GM20431 (cell line): ENCODE measurements around the gene IRF2BP1.

Source experiments
- in situ Hi-C: fragments of 300-500 bp; cut with MseI, MboI; formaldehyde crosslinking; loops from one replicate; pipeline ENCODE4 v1.15.0; 2020; ENCODE audit warnings: low sequenced_read_pairs; ENCODE audit not compliant: unreplicated experiment

IRF2BP1 gene

DNA sequence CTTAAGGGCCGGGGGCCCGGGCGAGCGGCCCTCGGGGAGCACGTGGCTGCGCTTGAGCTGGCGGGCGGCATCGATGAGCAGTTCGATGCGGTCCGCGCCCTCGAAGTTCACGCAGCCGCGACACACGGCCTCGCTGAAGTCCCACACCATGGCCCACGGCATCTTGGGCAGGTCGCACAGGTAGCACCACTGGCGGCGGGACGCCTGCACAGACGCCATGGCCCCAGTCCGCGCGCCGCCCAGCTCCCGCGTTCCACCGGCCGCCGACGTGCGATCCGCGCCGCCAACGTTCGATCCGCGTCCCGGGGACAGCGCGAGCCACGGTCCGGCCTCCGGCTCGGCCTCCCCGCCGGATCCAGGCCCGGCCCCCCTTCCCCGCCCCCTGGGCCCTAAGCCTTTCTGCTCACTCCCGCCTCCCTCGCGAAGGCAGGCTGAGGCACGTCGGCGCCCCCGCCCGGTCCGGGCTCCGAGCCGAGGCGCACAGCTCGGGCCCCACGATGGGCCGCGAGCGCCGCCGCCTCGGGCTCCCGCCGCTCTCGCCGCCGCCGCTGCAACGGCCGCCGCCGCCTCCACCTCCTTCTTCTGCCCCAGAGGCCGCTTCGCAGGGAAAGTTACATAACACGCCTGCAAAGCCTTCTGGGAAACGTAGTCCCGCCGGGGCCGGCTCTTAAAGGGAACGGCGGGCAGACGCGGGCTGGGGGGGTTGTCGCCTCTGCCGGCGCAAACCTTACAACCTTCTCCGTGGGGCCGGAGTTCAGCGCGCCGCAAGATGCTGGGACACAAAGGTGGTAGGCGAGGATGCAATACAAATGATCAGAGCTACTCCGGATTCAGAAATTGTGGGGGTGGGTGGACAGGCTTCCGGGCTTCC, at the start of gene IRF2BP1:
Gene IRF2BP1, minus strand, starts transcription at position 586 of the 871 bp plus-strand sequence. Its CDS starts 367 bp downstream, at position 219.
- in situ Hi-C loops = no loop called here

DNA sequence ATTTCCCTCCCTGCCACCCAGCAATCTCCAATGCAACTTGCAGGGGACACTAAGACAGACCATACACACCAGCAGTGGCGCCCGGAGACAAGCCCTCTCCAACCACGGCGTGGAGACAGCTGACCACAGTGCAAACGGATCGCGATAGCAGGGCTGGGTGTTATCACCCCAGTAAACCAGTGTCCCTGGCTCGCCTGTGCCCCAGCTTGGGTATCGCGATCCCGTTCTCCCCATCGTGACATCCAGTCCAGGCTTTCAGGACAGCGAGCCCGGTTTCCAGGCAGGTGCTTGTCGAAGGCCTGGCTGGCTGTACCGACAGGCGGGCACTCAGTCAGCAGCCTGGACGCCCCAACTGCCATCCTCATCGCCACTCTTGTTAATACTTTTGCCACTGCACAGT, 49.3 kb upstream of the IRF2BP1 start:
- in situ Hi-C loops = no loop called here

GRCh38 chr19:45934551-45935230, 48.8 kb upstream of the IRF2BP1 start:
- in situ Hi-C loops = no loop called here

GRCh38 chr19:45933759-45934158, 47.8 kb upstream of the IRF2BP1 start:
- in situ Hi-C loops = no loop called here

DNA sequence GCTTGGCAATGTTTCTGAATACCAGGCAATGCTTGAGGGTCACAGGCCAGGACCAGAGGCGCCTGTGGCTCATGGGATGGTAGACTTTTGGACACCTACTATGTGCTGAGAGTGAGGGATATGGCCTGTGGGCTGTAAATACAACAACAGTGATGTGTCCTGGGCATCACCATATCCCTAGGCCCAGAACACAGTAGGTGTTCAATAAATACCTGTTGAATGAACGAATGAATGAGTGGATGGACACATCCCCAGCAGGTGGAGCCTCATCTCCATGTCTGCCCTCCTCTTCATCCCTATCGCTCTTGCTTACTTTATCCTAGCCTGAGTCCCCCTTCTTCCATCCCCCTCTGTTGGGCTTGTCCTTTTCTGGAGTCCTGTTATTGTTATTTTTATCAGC, 45.1 kb upstream of the IRF2BP1 start:
- in situ Hi-C loops = no loop called here

DNA sequence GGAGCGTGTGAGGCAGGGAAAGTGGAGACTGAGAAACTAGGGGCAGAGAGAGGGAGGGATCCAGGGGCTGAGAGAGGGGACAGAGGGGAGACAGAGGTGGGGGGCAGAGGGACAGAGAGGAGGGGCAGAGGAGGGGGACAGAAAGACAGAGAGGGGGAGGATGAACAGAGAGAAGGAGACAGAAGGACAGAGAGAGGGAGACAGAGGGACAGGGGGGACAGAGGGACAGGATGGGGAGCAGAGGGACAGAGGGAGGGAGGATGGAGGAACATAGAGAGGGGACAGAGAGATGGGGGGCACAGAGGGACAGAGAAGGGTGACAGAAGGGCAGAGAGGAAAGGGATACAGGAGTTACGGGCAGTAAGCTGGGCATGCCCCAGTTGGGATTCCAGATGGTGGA, 43.3 kb upstream of the IRF2BP1 start:
- in situ Hi-C loops = no loop called here

GRCh38 chr19:45927565-45928261, 41.8 kb upstream of the IRF2BP1 start:
- in situ Hi-C loops = no loop called here

- in situ Hi-C loops = no loop called here
These were observed 39.0 kb upstream of the IRF2BP1 start for GRCh38 chr19:45924891-45925447.

DNA sequence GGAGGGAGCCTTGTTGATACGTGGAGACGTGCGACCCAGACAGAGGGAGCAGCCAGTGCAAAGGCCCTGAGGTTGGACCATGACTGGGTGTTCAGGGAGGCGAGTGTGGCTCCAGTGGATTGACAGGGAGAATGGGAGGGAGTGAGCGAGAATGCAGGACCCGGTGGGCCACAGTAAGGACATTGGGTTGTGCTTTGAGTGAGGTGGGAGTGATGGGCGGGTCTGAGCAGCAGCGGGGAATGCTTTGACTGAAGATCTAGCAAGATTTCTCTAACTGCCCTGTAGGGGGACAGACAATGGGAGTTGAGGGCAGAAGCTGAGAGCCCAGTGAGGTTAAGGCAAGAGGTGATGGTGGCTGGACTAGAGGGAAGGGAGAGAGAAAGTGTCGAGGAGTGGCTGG, 36.3 kb upstream of the IRF2BP1 start:
- in situ Hi-C loops = no loop called here

DNA sequence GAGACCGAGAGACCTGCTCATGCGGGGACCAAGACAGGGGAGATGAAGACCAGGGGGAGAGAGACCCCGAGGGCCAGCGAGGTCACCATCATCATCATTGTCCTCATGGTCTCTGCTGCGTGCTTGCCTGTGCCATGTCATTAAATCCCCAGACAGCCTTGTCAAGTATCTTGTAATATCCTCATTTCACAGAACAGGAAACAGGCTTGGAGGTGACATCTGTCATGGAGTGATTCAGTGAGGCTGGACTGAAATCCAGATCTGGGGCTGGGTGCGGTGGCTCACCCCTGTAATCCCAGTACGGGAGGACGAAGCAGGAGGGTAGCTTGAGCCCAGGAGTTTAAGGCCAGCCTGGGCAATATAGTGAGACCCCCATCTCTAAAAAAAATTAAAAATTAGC, 34.5 kb upstream of the IRF2BP1 start:
- in situ Hi-C loops = no loop called here

DNA sequence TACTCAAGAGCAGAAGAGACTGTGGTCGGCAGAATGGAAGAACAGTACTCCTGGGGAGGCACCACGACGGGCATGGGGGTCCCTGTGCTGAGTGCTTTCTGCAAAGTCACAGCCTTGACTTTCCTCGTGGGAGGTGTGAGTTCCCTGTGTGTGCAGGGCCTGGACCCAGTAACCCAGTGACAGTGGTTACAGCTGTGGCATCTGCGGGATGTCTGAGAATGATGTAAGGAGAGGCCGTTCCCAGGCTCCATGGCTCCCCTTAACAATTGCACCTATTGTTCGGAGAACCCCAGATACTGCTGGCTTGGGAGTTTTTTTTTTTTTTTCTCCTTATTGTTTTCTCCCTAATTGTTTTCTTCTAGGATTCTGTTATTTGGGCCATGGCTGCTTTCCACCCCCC, 33.7 kb upstream of the IRF2BP1 start:
- in situ Hi-C loops = no loop called here

GRCh38 chr19:45918721-45919120, 32.8 kb upstream of the IRF2BP1 start:
- in situ Hi-C loops = no loop called here

DNA sequence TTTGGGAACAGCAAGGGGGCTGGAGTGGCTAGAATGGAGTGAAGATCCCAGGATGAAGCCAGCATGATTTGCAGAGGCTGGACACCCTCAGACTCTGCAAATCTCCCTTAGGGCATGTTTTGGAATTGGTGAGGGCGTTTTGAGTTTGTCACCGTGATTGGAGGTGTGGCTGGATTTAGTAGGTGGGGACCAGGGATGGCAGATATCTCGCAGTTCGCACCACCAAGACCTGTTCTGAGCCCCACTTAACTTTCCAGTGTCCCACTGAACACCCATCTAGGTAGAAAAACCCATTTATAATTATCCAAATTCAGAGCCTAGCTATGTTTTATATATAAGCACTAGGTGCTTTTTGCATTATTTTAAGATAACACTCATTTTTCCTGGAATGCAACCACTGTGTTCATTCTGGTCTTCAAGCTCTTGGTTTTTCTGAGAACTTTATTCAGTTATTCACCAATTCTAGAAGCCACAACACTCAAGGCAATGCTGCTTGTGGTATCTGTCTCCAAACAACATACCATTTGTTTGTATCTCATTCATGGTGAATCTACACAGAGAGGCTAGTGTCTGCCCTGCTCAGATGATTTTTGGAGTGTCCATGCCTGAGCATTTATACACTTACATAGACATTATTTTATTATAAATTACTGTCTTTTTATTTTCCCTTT, 31.6 kb upstream of the IRF2BP1 start:
- in situ Hi-C loops = no loop called here

DNA sequence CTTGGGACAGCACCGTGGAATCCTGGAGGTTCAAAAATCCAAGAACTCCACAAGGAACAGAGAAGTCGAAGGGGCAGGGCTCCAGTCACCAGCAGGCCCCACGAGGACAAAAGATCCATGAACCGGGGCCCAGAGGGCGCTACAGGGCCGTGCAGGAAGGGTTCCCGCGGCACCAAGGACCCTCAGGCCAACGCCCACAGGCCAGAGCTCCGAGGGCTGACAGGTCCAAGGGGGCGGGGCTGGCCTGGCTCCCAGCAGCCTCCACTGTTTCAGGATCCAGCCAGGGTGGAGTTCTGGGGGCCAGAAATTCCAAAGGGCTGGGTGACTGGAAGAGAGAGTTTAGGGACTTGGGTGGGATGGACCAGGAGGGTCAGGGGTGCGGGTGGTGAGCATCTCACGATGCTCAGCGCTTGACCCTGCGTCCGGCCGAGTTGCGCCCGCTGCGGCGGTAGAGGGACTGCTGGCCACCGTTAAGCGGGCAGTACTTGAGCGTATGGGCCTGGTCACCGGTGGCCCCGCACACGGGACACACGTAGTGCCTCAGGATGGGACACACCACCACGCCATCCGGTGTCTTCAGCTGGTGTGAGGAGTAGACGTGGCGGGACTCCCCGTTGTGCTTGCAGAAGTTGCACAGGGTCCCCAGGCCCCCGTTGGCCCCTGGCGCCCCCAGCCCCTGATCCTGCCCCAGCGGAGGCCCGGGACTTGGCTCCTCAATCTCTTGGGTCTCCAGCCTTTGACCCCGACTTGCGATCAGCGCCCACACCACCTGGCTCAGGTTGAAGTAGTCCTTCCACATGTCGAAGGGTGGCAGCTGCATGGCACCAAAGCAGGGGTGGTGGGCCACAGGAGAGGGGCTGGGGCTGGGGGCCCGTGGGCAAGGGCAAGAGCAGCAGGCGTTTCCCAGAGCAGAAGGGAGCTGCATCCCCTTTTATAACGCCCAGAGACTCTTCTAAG, 28.2 kb upstream of the IRF2BP1 start, which contains the start of gene NANOS2:
Gene NANOS2, minus strand, starts transcription at position 905 of the 957 bp plus-strand sequence. Its CDS starts 85 bp downstream, at position 820.
- in situ Hi-C loops = no loop called here

DNA sequence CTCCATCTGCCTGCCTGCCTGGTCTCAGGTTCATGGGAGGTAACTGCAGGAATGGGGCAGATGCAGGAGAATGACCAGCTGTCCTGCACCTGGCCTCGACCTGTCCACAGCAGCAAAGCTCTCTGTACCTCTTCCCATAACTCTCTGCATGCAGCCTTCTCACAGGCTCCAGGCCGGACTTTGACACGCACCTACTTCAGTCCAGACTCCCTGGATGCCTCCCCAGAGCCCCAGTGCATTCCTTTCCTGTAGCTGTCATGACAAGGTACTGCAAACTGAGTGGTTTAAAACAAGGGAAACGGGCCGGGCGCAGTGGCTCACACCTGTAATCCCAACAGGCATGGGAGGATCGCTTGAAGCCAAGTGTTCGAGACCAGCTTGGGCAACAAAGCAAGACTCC, 25.4 kb upstream of the IRF2BP1 start:
- in situ Hi-C loops = no loop called here

- in situ Hi-C loops = no loop called here
These were observed 23.0 kb upstream of the IRF2BP1 start for GRCh38 chr19:45908956-45909355.

GRCh38 chr19:45906221-45906620, 20.3 kb upstream of the IRF2BP1 start:
- in situ Hi-C loops = no loop called here

GRCh38 chr19:45905011-45905410, 19.1 kb upstream of the IRF2BP1 start:
- in situ Hi-C loops = no loop called here
